ENCODE data around the gene EIF1. TPM values are rescaled to one million over a fixed set of nuclear protein-coding genes. Genes with fewer than 3 reads are reported as not detected.
"Not testable (repeated sequence)": the region's sequence is repeated elsewhere in the genome, so short reads cannot be mapped to it uniquely, and the experiment has no call there.

The EIF1 gene
- total RNA-seq, 1 experiment from 2014 or later: 481 TPM

GRCh38 chr17:41683441-41684007 lies 5.2 kb upstream of the EIF1 start:
- peaks cover 18% of the 10 kb centered on the region for H3K9me3 Mint-ChIP-seq
- H3K27ac Mint-ChIP-seq: no peak overlapping the region
- TF ChIP-seq HMGA2 (CRISPR knock-in tag; IDR thresholded peaks at IDR 0.05) (no peak), GRHL2 (CRISPR knock-in tag; IDR thresholded peaks at IDR 0.05; ENCODE audit: insufficient replicate concordance, severe bottlenecking) (no peak), PRRX2 (CRISPR knock-in tag; IDR thresholded peaks at IDR 0.05) (no peak), ATF6 (CRISPR knock-in tag; IDR thresholded peaks at IDR 0.05) (no peak), FOXP1 (CRISPR knock-in tag; IDR thresholded peaks at IDR 0.05; ENCODE audit: borderline replicate concordance) (no peak), TP53 (CRISPR knock-in tag; IDR thresholded peaks at IDR 0.05) (no peak)
- POLR2A ChIA-PET: no interaction called here
- peaks cover 28% of the 10 kb centered on the region for H3K4me1 Mint-ChIP-seq
- H3K36me3 Mint-ChIP-seq: peaks cover under 1% of the 10 kb centered on the region; the same call in 1 of the 2 replicates
- peaks cover 9% of the 10 kb centered on the region for H3K27me3 Mint-ChIP-seq (ENCODE audit: low read depth)
- CTCF ChIA-PET: interaction anchor here (0.8 to 2.7 kb wide), 3 partner anchors 18 to 134 kb away, joined by 3 to 10 read pairs (median 4); no protein-coding TSS in a partner anchor
- no peak for DNase-seq (ENCODE audit: low spot score)
- no peak overlapping the region for H3K4me3 Mint-ChIP-seq
- ATAC-seq: no peak

GRCh38 chr17:41684035-41684434 lies 4.7 kb upstream of the EIF1 start:
- POLR2A ChIA-PET: no interaction called here
- H3K36me3 Mint-ChIP-seq: no peaks in the 10 kb centered on the region; the same call in 1 of the 2 replicates
- no peak overlapping the region for H3K4me3 Mint-ChIP-seq
- no peak overlapping the region for H3K27ac Mint-ChIP-seq
- peaks cover 18% of the 10 kb centered on the region for H3K9me3 Mint-ChIP-seq
- peaks cover 9% of the 10 kb centered on the region for H3K27me3 Mint-ChIP-seq (ENCODE audit: low read depth)
- peaks cover 23% of the 10 kb centered on the region for H3K4me1 Mint-ChIP-seq
- ATAC-seq (no peak), DNase-seq (ENCODE audit: low spot score) (no peak)
- CTCF ChIA-PET: interaction anchor here (0.7 to 2.7 kb wide), 5 partner anchors 18 to 116 kb away, joined by 3 to 10 read pairs (median 5); no protein-coding TSS in a partner anchor
- TF ChIP-seq ZNF317 (CRISPR knock-in tag; IDR thresholded peaks at IDR 0.05; ENCODE audit: borderline replicate concordance, low read depth) (no peak), PRRX2 (CRISPR knock-in tag; IDR thresholded peaks at IDR 0.05) (no peak), STAT6 (CRISPR knock-in tag; conservative IDR thresholded peaks at IDR 0.05; ENCODE audit: low read depth) (no peak), EMX1 (CRISPR knock-in tag; IDR thresholded peaks at IDR 0.05) (no peak), SP1 (CRISPR knock-in tag; conservative IDR thresholded peaks at IDR 0.05) (no peak), HMGXB4 (CRISPR knock-in tag; IDR thresholded peaks at IDR 0.05) (no peak), ZNF121 (CRISPR knock-in tag; IDR thresholded peaks at IDR 0.05) (no peak), GABPB1 (CRISPR knock-in tag; IDR thresholded peaks at IDR 0.05) (no peak), ZNF512 (CRISPR knock-in tag; IDR thresholded peaks at IDR 0.05; ENCODE audit: borderline replicate concordance) (no peak), ZNF425 (CRISPR knock-in tag; conservative IDR thresholded peaks at IDR 0.05) (no peak), HMGA2 (CRISPR knock-in tag; IDR thresholded peaks at IDR 0.05) (no peak), NFATC4 (CRISPR knock-in tag; IDR thresholded peaks at IDR 0.05) (no peak), ZMAT4 (CRISPR knock-in tag; IDR thresholded peaks at IDR 0.05) (no peak), MAX (CRISPR knock-in tag; IDR thresholded peaks at IDR 0.05) (no peak)

- DNase-seq (ENCODE audit: low spot score); H3K27me3 Mint-ChIP-seq (ENCODE audit: low read depth); H3K4me3 Mint-ChIP-seq; POLR2A ChIA-PET; H3K27ac Mint-ChIP-seq; ATAC-seq; CTCF ChIA-PET: not testable (repeated sequence)
- peaks cover 18% of the 10 kb centered on the region for H3K4me1 Mint-ChIP-seq
- H3K9me3 Mint-ChIP-seq: peaks cover 18% of the 10 kb centered on the region
- peaks cover 14% of the 10 kb centered on the region for H3K36me3 Mint-ChIP-seq
Measured at GRCh38 chr17:41685753-41686152, 2.9 kb upstream of the EIF1 start.

Measured in WTC11 (cell line).